Measurements from ENCODE around the gene MYRIP. TPM values are rescaled to one million over a fixed set of nuclear protein-coding genes. Genes with fewer than 3 reads are reported as not detected.

MYRIP gene
- polyA plus RNA-seq, 3 donors, result not detected

- Histone ChIP-seq H3K79me2 (ENCODE audit: insufficient read depth, low read length) (no peaks in the 10 kb centered on the region), H3K4me1 (ENCODE audit: control insufficient read depth in 1 of 2, insufficient read depth in 2 of 2, low read length in 2 of 2) (no peaks in the 10 kb centered on the region), H3K4me3 (replicated peaks in 1 of 3; ENCODE audit: low read depth in 2 of 3, low read length in 3 of 3) (no peak overlapping the region), H3K9me3 (replicated peaks in 1 of 2; ENCODE audit: control insufficient read depth in 1 of 2, insufficient read depth in 1 of 2, low read length in 2 of 2) (no peaks in the 10 kb centered on the region), H4K20me1 (ENCODE audit: insufficient read depth, low read length) (no peaks in the 10 kb centered on the region), H3K27ac (ENCODE audit: low read depth in 1 of 2, low read length in 2 of 2) (no peak overlapping the region), H3K27me3 (ENCODE audit: control insufficient read depth in 2 of 2, insufficient read depth in 2 of 2, low read length in 2 of 2) (no peaks in the 10 kb centered on the region), H3K9ac (ENCODE audit: insufficient read depth, low read length, poor library complexity, severe bottlenecking) (no peak overlapping the region), H3K36me3 (replicated peaks in 1 of 2; ENCODE audit: control insufficient read depth in 1 of 2, insufficient read depth in 2 of 2, low read length in 2 of 2) (no peaks in the 10 kb centered on the region), H2AFZ (ENCODE audit: insufficient read depth, low read depth, low read length, poor library complexity, severe bottlenecking) (no peak overlapping the region), H3K4me2 (replicated peaks; ENCODE audit: extremely low read depth, low read length, poor library complexity, severe bottlenecking) (no peak overlapping the region)
- H3K27ac Mint-ChIP-seq, result peak overlapping the region in 2 of 7 donors; percentile 6 to 51
- TF ChIP-seq CTCF (IDR thresholded peaks at IDR 0.05), result no peak
- no peaks in the 10 kb centered on the region for H3K36me3 Mint-ChIP-seq
- no peaks in the 10 kb centered on the region for H3K27me3 Mint-ChIP-seq (ENCODE audit: low read depth in 3 of 3)
- peaks cover 0 to 4% (median 0%) of the 10 kb centered on the region in 7 donors for H3K9me3 Mint-ChIP-seq
- no peak for DNase-seq
- no peak overlapping the region for H3K4me3 Mint-ChIP-seq
- no peaks in the 10 kb centered on the region for H3K4me1 Mint-ChIP-seq
- intact Hi-C loops (cut with micrococcal nuclease), result no loop called here
- WGBS (ENCODE audit: insufficient coverage), result 88% methylated on average over 4 of the region's 6 CpGs
These were observed 100.7 kb downstream of the MYRIP start for GRCh38 chr3:39910135-39910534.

- Histone ChIP-seq H3K4me1 (ENCODE audit: control insufficient read depth in 1 of 2, insufficient read depth in 2 of 2, low read length in 2 of 2) (no peaks in the 10 kb centered on the region), H3K36me3 (replicated peaks in 1 of 2; ENCODE audit: control insufficient read depth in 1 of 2, insufficient read depth in 2 of 2, low read length in 2 of 2) (no peaks in the 10 kb centered on the region), H3K27me3 (ENCODE audit: control insufficient read depth in 2 of 2, insufficient read depth in 2 of 2, low read length in 2 of 2) (no peaks in the 10 kb centered on the region), H3K4me2 (replicated peaks; ENCODE audit: extremely low read depth, low read length, poor library complexity, severe bottlenecking) (no peak overlapping the region), H3K9me3 (replicated peaks in 1 of 2; ENCODE audit: control insufficient read depth in 1 of 2, insufficient read depth in 1 of 2, low read length in 2 of 2) (no peaks in the 10 kb centered on the region), H2AFZ (ENCODE audit: insufficient read depth, low read depth, low read length, poor library complexity, severe bottlenecking) (no peak overlapping the region), H3K27ac (ENCODE audit: low read depth in 1 of 2, low read length in 2 of 2) (no peak overlapping the region), H3K4me3 (replicated peaks in 1 of 3; ENCODE audit: low read depth in 2 of 3, low read length in 3 of 3) (no peak overlapping the region), H3K9ac (ENCODE audit: insufficient read depth, low read length, poor library complexity, severe bottlenecking) (no peak overlapping the region), H4K20me1 (ENCODE audit: insufficient read depth, low read length) (no peaks in the 10 kb centered on the region), H3K79me2 (ENCODE audit: insufficient read depth, low read length) (no peaks in the 10 kb centered on the region)
- Mint-ChIP-seq H3K36me3 (no peaks in the 10 kb centered on the region), H3K4me1 (no peaks in the 10 kb centered on the region), H3K27me3 (ENCODE audit: low read depth in 3 of 3) (no peaks in the 10 kb centered on the region), H3K9me3 (peaks cover 0 to 2% (median 0%) of the 10 kb centered on the region in 7 donors), H3K4me3 (no peak overlapping the region), H3K27ac (no peak overlapping the region)
- intact Hi-C loops (cut with micrococcal nuclease), result no loop called here
- no CpG with 5 or more reads among the region's 3 CpGs for WGBS (ENCODE audit: insufficient coverage)
- no peak for DNase-seq
- TF ChIP-seq CTCF (IDR thresholded peaks at IDR 0.05), result no peak
These were observed 101.5 kb downstream of the MYRIP start for GRCh38 chr3:39910826-39911464.
